ENCODE measurements around the gene TSPAN33.

The TSPAN33 gene

GRCh38 chr7:129136887-129137642 lies 7.4 kb upstream of the TSPAN33 start:
- no peak for DNase-seq

GRCh38 chr7:129143724-129144094 lies 798 bp upstream of the TSPAN33 start:
- no peak for DNase-seq

GRCh38 chr7:129144834-129145668 lies 544 bp downstream of the TSPAN33 start:
- DNase-seq = no peak

GRCh38 chr7:129146237-129146979 lies 1.9 kb downstream of the TSPAN33 start:
- no peak for DNase-seq

- DNase-seq = no peak
Observed at GRCh38 chr7:129147731-129148130, 3.2 kb downstream of the TSPAN33 start.

GRCh38 chr7:129149511-129149910 lies 5.0 kb downstream of the TSPAN33 start:
- DNase-seq = no peak

GRCh38 chr7:129150199-129150996 lies 5.9 kb downstream of the TSPAN33 start:
- DNase-seq = no peak

GRCh38 chr7:129157651-129158050 lies 13.1 kb downstream of the TSPAN33 start:
- DNase-seq = no peak

- DNase-seq = no peak
Observed at GRCh38 chr7:129159539-129159938, 15.0 kb downstream of the TSPAN33 start.

- no peak for DNase-seq
Observed at GRCh38 chr7:129160161-129160905, 15.8 kb downstream of the TSPAN33 start.

- no peak for DNase-seq
Observed at GRCh38 chr7:129161524-129162225, 17.2 kb downstream of the TSPAN33 start.

GRCh38 chr7:129162732-129163131 lies 18.2 kb downstream of the TSPAN33 start:
- no peak for DNase-seq

GRCh38 chr7:129163875-129164544 lies 19.5 kb downstream of the TSPAN33 start:
- DNase-seq = no peak

- no peak for DNase-seq
Observed at GRCh38 chr7:129166745-129167144, 22.2 kb downstream of the TSPAN33 start.

- no peak for DNase-seq
Observed at GRCh38 chr7:129167817-129168216, 23.3 kb downstream of the TSPAN33 start.

- no peak for DNase-seq
Observed at GRCh38 chr7:129168231-129169021, 23.9 kb downstream of the TSPAN33 start.

- DNase-seq = no peak
Observed at GRCh38 chr7:129169171-129169671, 24.7 kb downstream of the TSPAN33 start.

- DNase-seq = no peak
Observed at GRCh38 chr7:129169686-129170440, 25.4 kb downstream of the TSPAN33 start.
